ENCODE results near the gene TBC1D9.

The TBC1D9 gene

GRCh38 chr4:140644470-140645185, 111.6 kb downstream of the TBC1D9 start:
- DNase-seq, result no peak

- DNase-seq, result no peak
Measured at GRCh38 chr4:140643571-140644055, 112.6 kb downstream of the TBC1D9 start.

- no peak for DNase-seq
Measured at GRCh38 chr4:140642674-140643437, 113.3 kb downstream of the TBC1D9 start.

- DNase-seq, result no peak
Measured at GRCh38 chr4:140641789-140642439, 114.3 kb downstream of the TBC1D9 start.

GRCh38 chr4:140641105-140641555, 115.1 kb downstream of the TBC1D9 start:
- no peak for DNase-seq

GRCh38 chr4:140640150-140640748, 115.9 kb downstream of the TBC1D9 start:
- no peak for DNase-seq

GRCh38 chr4:140639066-140639465, 117.1 kb downstream of the TBC1D9 start:
- no peak for DNase-seq

- peak in 1 of 2 experiments; percentile 9 for DNase-seq
Measured at GRCh38 chr4:140637836-140638235, 118.3 kb downstream of the TBC1D9 start.

GRCh38 chr4:140635606-140636005, 120.6 kb downstream of the TBC1D9 start:
- no peak for DNase-seq

- no peak for DNase-seq
Measured at GRCh38 chr4:140633951-140634350, 122.2 kb downstream of the TBC1D9 start.

- DNase-seq, result no peak
Measured at GRCh38 chr4:140633124-140633523, 123.1 kb downstream of the TBC1D9 start.

GRCh38 chr4:140630246-140630645, 125.9 kb downstream of the TBC1D9 start:
- DNase-seq, result no peak

GRCh38 chr4:140628016-140628415, 128.2 kb downstream of the TBC1D9 start:
- DNase-seq, result no peak

GRCh38 chr4:140626661-140627376, 129.4 kb downstream of the TBC1D9 start:
- DNase-seq, result no peak

- no peak for DNase-seq
Measured at GRCh38 chr4:140622333-140622958, 133.7 kb downstream of the TBC1D9 start.

GRCh38 chr4:140621161-140621560, 135.0 kb downstream of the TBC1D9 start:
- DNase-seq, result no peak

GRCh38 chr4:140617499-140618248, 138.5 kb downstream of the TBC1D9 start:
- no peak for DNase-seq

GRCh38 chr4:140615451-140615850, 140.7 kb downstream of the TBC1D9 start:
- no peak for DNase-seq

- DNase-seq, result no peak
Measured at GRCh38 chr4:140612357-140612756, 143.8 kb downstream of the TBC1D9 start.

GRCh38 chr4:140611854-140612253, 144.3 kb downstream of the TBC1D9 start:
- DNase-seq, result no peak
